H1 (cell line): ENCODE measurements around the gene IRF4. TPM values are rescaled to one million over a fixed set of nuclear protein-coding genes. Genes with fewer than 3 reads are reported as not detected.

ENCODE experiments used
- CTCF ChIA-PET: fragments of 300-600 bp; sonication (Branson Sonifier 250); formaldehyde crosslinking; loops from one replicate; lab custom pipeline; 2021; ENCODE audit not compliant: partially characterized antibody; lab: Charles Lee
- POLR2A ChIA-PET: fragments of 300-600 bp; sonication (Branson Sonifier 250); formaldehyde crosslinking; loops from one replicate; lab custom pipeline; 2021; ENCODE audit warnings: inconsistent platforms; ENCODE audit not compliant: partially characterized antibody; lab: Charles Lee
- DNase-seq, 2 experiments: peaks; one replicate each; pipeline versions ENCODE4 v3.0.0 to v3.0.0-alpha.2; 2010 to 2022; ENCODE audit warnings: low spot score in 2 of 2, low read depth in 1 of 2, mixed read lengths in 1 of 2
- FAIRE-seq: peaks from 2 replicates; lab custom pipeline; 2011; peaks lifted over from hg19 to GRCh38; lab: Jason Lieb, UNC
- H2AFZ ChIP-seq: 2 replicates; pipeline ENCODE4 v1.8.1; 2012; ENCODE audit warnings: low read length, inconsistent platforms
- H2AK5ac ChIP-seq: 2 replicates; pipeline ENCODE4 v1.6.1; 2013; ENCODE audit warnings: low read depth, low read length
- H2BK120ac ChIP-seq: replicated peaks from 2 replicates; pipeline ENCODE3; 2013; ENCODE audit warnings: low read depth, low read length, inconsistent platforms
- H2BK12ac ChIP-seq: 2 replicates; pipeline ENCODE4 v1.6.1; 2013; ENCODE audit warnings: low read depth, low read length
- H2BK15ac ChIP-seq: 2 replicates; pipeline ENCODE4 v1.6.1; 2013; ENCODE audit warnings: low read length
- H2BK20ac ChIP-seq: 2 replicates; pipeline ENCODE4 v1.6.1; 2013; ENCODE audit warnings: low read length
- H2BK5ac ChIP-seq: 2 replicates; pipeline ENCODE4 v1.6.1; 2013; ENCODE audit warnings: low read depth, low read length
- H3K14ac ChIP-seq: 2 replicates; pipeline ENCODE4 v1.6.1; 2013; ENCODE audit warnings: inconsistent platforms; ENCODE audit not compliant: insufficient read length
- H3K18ac ChIP-seq: 2 replicates; pipeline ENCODE4 v1.6.1; 2013; ENCODE audit warnings: low read length; ENCODE audit errors: extremely low read depth
- H3K23ac ChIP-seq: 2 replicates; pipeline ENCODE4 v1.6.1; 2013; ENCODE audit warnings: inconsistent platforms; ENCODE audit not compliant: insufficient read length
- H3K23me2 ChIP-seq: 2 replicates; pipeline ENCODE4 v1.6.1; 2013; ENCODE audit warnings: low read depth, low read length
- H3K27ac ChIP-seq: 2 replicates; pipeline ENCODE4 v1.6.1; 2011; ENCODE audit warnings: low read depth, low read length, inconsistent platforms
- H3K27me3 ChIP-seq, 4 experiments: replicated peaks in 1 of 4; 1 replicate in 1 of 4; 2 replicates in 3 of 4; pipeline versions ENCODE4 v1.6.1 to v1.8.1; 2011 to 2013; ENCODE audit warnings: low read length in 3 of 4, mild to moderate bottlenecking in 3 of 4, inconsistent platforms in 2 of 4, mixed read lengths in 2 of 4, moderate library complexity in 1 of 4; ENCODE audit not compliant: control insufficient read depth in 3 of 4, insufficient read depth in 3 of 4; ENCODE audit errors: extremely low read depth in 1 of 4
- H3K36me3 ChIP-seq, 4 experiments: 2 replicates each; pipeline versions ENCODE4 v1.6.1 to v1.8.1; 2011 to 2013; ENCODE audit warnings: mild to moderate bottlenecking in 4 of 4, low read length in 3 of 4, moderate library complexity in 2 of 4, control low read depth in 1 of 4, inconsistent platforms in 1 of 4; ENCODE audit not compliant: insufficient read depth in 4 of 4, control insufficient read depth in 2 of 4
- H3K4ac ChIP-seq: replicated peaks from 2 replicates; pipeline ENCODE3; 2013; ENCODE audit warnings: low read length, low read depth, mixed read lengths, inconsistent platforms; ENCODE audit not compliant: insufficient read length
- H3K4me1 ChIP-seq, 4 experiments: replicated peaks in 1 of 4; 1 replicate in 1 of 4; 2 replicates in 3 of 4; pipeline versions ENCODE4 v1.6.1 to v1.8.1; 2011 to 2013; ENCODE audit warnings: low read length in 3 of 4, inconsistent platforms in 2 of 4, mixed read lengths in 1 of 4; ENCODE audit not compliant: insufficient read depth in 4 of 4, control insufficient read depth in 3 of 4
- H3K4me2 ChIP-seq, 2 experiments: 2 replicates each; pipeline versions ENCODE4 v1.6.1 to v1.8.1; 2011 to 2013; ENCODE audit warnings: low read depth in 2 of 2, low read length in 2 of 2, control low read depth in 1 of 2, inconsistent platforms in 1 of 2, mild to moderate bottlenecking in 1 of 2; ENCODE audit not compliant: insufficient read depth in 1 of 2
- H3K4me3 ChIP-seq, 4 experiments: fragments of 200-600, 300-600 bp in 1 of 4; sonication (generic), shearing (Covaris generic), sonication (Bioruptor Twin) in 1 of 4; 2 replicates each; pipeline versions ENCODE4 v1.5.1 to v1.8.1; 2011 to 2016; ENCODE audit warnings: low read length in 4 of 4, low read depth in 3 of 4, control low read depth in 2 of 4, inconsistent platforms in 2 of 4, mild to moderate bottlenecking in 2 of 4, mixed read lengths in 1 of 4, moderate library complexity in 1 of 4; ENCODE audit not compliant: insufficient read depth in 2 of 4; ENCODE audit errors: extremely low read depth in 1 of 4
- H3K56ac ChIP-seq: replicated peaks from 2 replicates; pipeline ENCODE3; 2013; ENCODE audit warnings: low read depth, mild to moderate bottlenecking, mixed read lengths, low read length, inconsistent platforms; ENCODE audit not compliant: insufficient read length
- H3K79me1 ChIP-seq: 2 replicates; pipeline ENCODE4 v1.6.1; 2013; ENCODE audit warnings: low read depth, low read length, control low read depth
- H3K79me2 ChIP-seq, 2 experiments: 2 replicates each; pipeline versions ENCODE4 v1.6.1 to v1.8.1; 2012 to 2013; ENCODE audit warnings: low read length in 2 of 2, mild to moderate bottlenecking in 2 of 2, inconsistent platforms in 1 of 2; ENCODE audit not compliant: insufficient read depth in 2 of 2, control insufficient read depth in 1 of 2
- H3K9ac ChIP-seq, 4 experiments: replicated peaks in 1 of 4; 1 replicate in 1 of 4; 2 replicates in 3 of 4; pipeline versions ENCODE4 v1.6.1 to v1.8.1; 2011 to 2013; ENCODE audit warnings: low read depth in 3 of 4, low read length in 3 of 4, control low read depth in 2 of 4, mild to moderate bottlenecking in 2 of 4, moderate library complexity in 2 of 4, inconsistent platforms in 1 of 4; ENCODE audit errors: extremely low read depth in 1 of 4
- H3K9me3 ChIP-seq, 2 experiments: 2 replicates each; pipeline versions ENCODE4 v1.6.1 to v1.8.1; 2012 to 2013; ENCODE audit warnings: mild to moderate bottlenecking in 2 of 2, moderate library complexity in 2 of 2, control low read depth in 1 of 2, inconsistent platforms in 1 of 2, low read depth in 1 of 2, low read length in 1 of 2, mixed read lengths in 1 of 2; ENCODE audit not compliant: insufficient read depth in 2 of 2
- H4K20me1 ChIP-seq, 2 experiments: replicated peaks in 1 of 2; 2 replicates each; pipeline versions ENCODE3 to v1.8.1; 2011 to 2013; ENCODE audit warnings: inconsistent platforms in 2 of 2, low read length in 2 of 2, mild to moderate bottlenecking in 1 of 2; ENCODE audit not compliant: insufficient read depth in 2 of 2, control insufficient read depth in 1 of 2
- H4K5ac ChIP-seq: 2 replicates; pipeline ENCODE4 v1.6.1; 2013; ENCODE audit warnings: low read length, low read depth, mixed read lengths, inconsistent platforms; ENCODE audit not compliant: insufficient read length
- H4K8ac ChIP-seq: 2 replicates; pipeline ENCODE4 v1.8.0; 2013; ENCODE audit warnings: mild to moderate bottlenecking, moderate library complexity, low read length, inconsistent platforms; ENCODE audit not compliant: insufficient read depth; ENCODE audit errors: extremely low read depth
- H4K91ac ChIP-seq: replicated peaks from 2 replicates; pipeline ENCODE3; 2013; ENCODE audit warnings: low read length, mixed read lengths, inconsistent platforms; ENCODE audit not compliant: insufficient read length
- BACH1 ChIP-seq: IDR thresholded peaks from 2 replicates; pipeline ENCODE4 v1.6.1; 2012; ENCODE audit warnings: low read length, improper control_type of control experiment
- WGBS, 2 experiments: shearing (Covaris generic) in 1 of 2; methylation state at CpG; one replicate each; pipeline versions ENCODE4 v1.1.6 to v1.1.7; 2013 to 2015; ENCODE audit warnings: low lambda C conversion rate in 2 of 2, mixed read lengths in 2 of 2, inconsistent platforms in 1 of 2, low coverage in 1 of 2, missing lambda C conversion rate in 1 of 2; ENCODE audit not compliant: insufficient replicate concordance in 2 of 2, insufficient coverage in 1 of 2, insufficient read length in 1 of 2; ENCODE audit errors: extremely low coverage in 1 of 2, missing lambda C conversion rate in 1 of 2; 5-methylcytosine and 5-hydroxymethylcytosine counted together
- polyA plus RNA-seq, 7 experiments: library from polyadenylated mRNA; depleted of rRNA in 3 of 7; stranded (reverse) in 5 of 7; unstranded in 2 of 7; fragments of >200 nt in 5 of 7; fragments of 200-250 nt in 2 of 7; gene quantifications; 1 replicate in 5 of 7; 2 replicates in 1 of 7; 4 replicates in 1 of 7; pipeline versions ENCODE4 v1.2.1 to v1.2.3, GENCODE V29; 2011 to 2013; ENCODE audit warnings: missing spikeins in 2 of 7, mixed read lengths in 2 of 7
- total RNA-seq: library from RNA; stranded (reverse); fragmentation: NEBNext Ultra II Directional; extraction: Animal tissue kit (Norgen Biotek cat#: 25700); gene quantifications from 2 replicates; pipeline ENCODE4 v1.2.1, GENCODE V29; 2021

The IRF4 gene
- total and polyA plus RNA-seq, 2 of the 8 experiments (the other 6 are each of a cell fraction or from before 2014, with no cell fraction given) = 0.77 to 2.1 TPM

DNA sequence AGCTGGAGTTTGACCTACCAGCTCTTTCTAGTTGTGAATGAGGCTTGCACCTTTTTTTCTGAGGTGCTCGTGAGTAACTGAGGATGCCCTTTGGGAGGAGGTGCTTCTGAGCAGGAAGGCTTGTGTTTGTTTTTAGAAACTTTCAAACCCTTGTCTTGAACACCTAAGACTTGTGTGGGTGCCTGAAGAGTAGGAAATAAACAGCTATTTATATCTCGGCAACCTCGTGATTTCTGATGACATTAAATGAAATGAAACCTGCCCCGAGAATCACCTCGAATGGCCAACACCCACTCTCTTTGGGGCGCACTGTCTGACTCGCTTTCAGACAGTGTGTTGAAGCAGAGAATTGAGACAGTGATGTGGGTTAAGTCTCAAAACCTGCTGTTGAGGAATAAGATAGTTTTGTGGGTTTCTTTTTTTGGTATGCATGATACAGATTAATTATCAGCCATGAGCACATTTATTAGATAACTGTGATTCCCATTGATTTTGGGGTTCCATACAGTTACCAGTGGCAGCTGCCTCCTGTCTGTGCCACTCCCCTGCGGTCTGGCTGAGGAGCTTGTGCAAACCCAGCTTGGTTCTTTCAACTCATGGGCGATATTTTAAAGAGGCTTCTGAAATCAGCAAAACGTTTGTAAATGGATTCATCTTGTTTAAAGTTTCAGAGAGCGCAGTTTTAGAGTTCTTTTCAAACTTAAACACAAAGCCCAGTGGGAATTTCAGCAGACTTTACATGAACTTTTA, 8.4 kb downstream of the IRF4 start:
- no peaks in the 10 kb centered on the region for H3K36me3 ChIP-seq
- no peak overlapping the region for H2BK15ac ChIP-seq
- H4K5ac ChIP-seq = no peak overlapping the region
- ChIA-PET POLR2A (interaction anchor here (0.7 kb wide), 1 partner anchor 358 kb away, joined by 3 read pairs; no protein-coding TSS in a partner anchor), CTCF (interaction anchor here (0.6 to 1.7 kb wide), 7 partner anchors 9 to 205 kb away, joined by 3 to 6 read pairs (median 3); no protein-coding TSS in a partner anchor)
- no peak overlapping the region for H3K14ac ChIP-seq
- 90% methylated on average over 11 of the region's 11 CpGs; no CpG with 5 or more reads in 1 of the 2 experiments for WGBS, 2 experiments
- no peaks in the 10 kb centered on the region for H3K9me3 ChIP-seq
- no peak overlapping the region for H2BK5ac ChIP-seq
- no peak overlapping the region for H3K56ac ChIP-seq
- H3K27me3 ChIP-seq = peaks cover under 1 to 9% (median 3%) of the 10 kb centered on the region in 4 experiments; a peak in 5 of 7 replicates
- no peak overlapping the region for H2BK120ac ChIP-seq
- H3K4me1 ChIP-seq = no peaks in the 10 kb centered on the region
- no peaks in the 10 kb centered on the region for H3K23me2 ChIP-seq
- peaks cover 0 to 3% of the 10 kb centered on the region in 2 experiments for H4K20me1 ChIP-seq
- H3K4me2 ChIP-seq = no peak overlapping the region
- H2AK5ac ChIP-seq = no peak overlapping the region
- no peak overlapping the region for H3K23ac ChIP-seq
- DNase-seq (no peak), FAIRE-seq (no peak)
- H3K18ac ChIP-seq = no peak overlapping the region
- H3K79me2 ChIP-seq = no peaks in the 10 kb centered on the region
- H4K8ac ChIP-seq = no peak overlapping the region; the same call in 1 of the 2 replicates
- no peak overlapping the region for H4K91ac ChIP-seq
- H2BK12ac ChIP-seq = no peak overlapping the region
- no peak overlapping the region for H3K27ac ChIP-seq
- no peak overlapping the region for H2BK20ac ChIP-seq
- H3K9ac ChIP-seq = no peak overlapping the region
- no peak overlapping the region for H3K4ac ChIP-seq
- H3K79me1 ChIP-seq = no peaks in the 10 kb centered on the region
- no peak overlapping the region for H2AFZ ChIP-seq
- H3K4me3 ChIP-seq = no peak overlapping the region
- TF ChIP-seq BACH1 = no peak
